Smooth muscle cell (in vitro differentiated cells): ENCODE results near the gene ANAPC13. TPM values are rescaled to one million over a fixed set of nuclear protein-coding genes. Genes with fewer than 3 reads are reported as not detected.

Experiments used
- polyA plus RNA-seq: library from polyadenylated mRNA; unstranded; fragments of >200 nt; fragmentation: Nextera tagmentation; extraction: Ambion mirVana; gene quantifications from 2 replicates; pipeline ENCODE4 v1.2.1, GENCODE V29; 2016
- total RNA-seq: library from RNA; depleted of rRNA; stranded (reverse); fragments of >200 nt; gene quantifications from 2 replicates; pipeline ENCODE4 v1.2.3, GENCODE V29; 2014

The ANAPC13 gene
- total and polyA plus RNA-seq, 2 experiments from 2014 or later, result 114 to 115 TPM

Other genes starting within 250 kb of the ANAPC13 start
- gene RYK, start 235.1 kb downstream of the ANAPC13 start, total RNA-seq, result 65.0 and 77.9 TPM in 2 replicates
- gene RYK, start 235.1 kb downstream of the ANAPC13 start, polyA plus RNA-seq, result 32.6 and 35.8 TPM in 2 replicates
- gene AMOTL2, start 111.5 kb downstream of the ANAPC13 start, total RNA-seq, result 103 and 114 TPM in 2 replicates
- gene AMOTL2, start 111.5 kb downstream of the ANAPC13 start, polyA plus RNA-seq, result 92.1 and 109 TPM in 2 replicates
- gene CEP63, start 72 bp upstream of the ANAPC13 start, total RNA-seq, result 16.9 and 20.2 TPM in 2 replicates
- 21.4 and 24.5 TPM in 2 replicates for gene CEP63, start 72 bp upstream of the ANAPC13 start, polyA plus RNA-seq
- gene KY, start 165.0 kb upstream of the ANAPC13 start, total RNA-seq, result 0.09 TPM in 2 replicates
- 0.07 and 0.08 TPM in 2 replicates for gene KY, start 165.0 kb upstream of the ANAPC13 start, polyA plus RNA-seq